Upper lobe of right lung (tissue), 1 donor: Measurements from ENCODE around the gene RCAN1. TPM values are rescaled to one million over a fixed set of nuclear protein-coding genes. Genes with fewer than 3 reads are reported as not detected.
A peak's percentile ranks its signal among the peaks of the same experiment; 100 is the strongest.

ENCODE experiments used
- ATAC-seq: fragments of 200-7000 bp; cut with Tn5 transposase; one replicate; pipeline ENCODE4 v1.9.1; 2020; ENCODE audit warnings: mild to moderate bottlenecking, moderate library complexity
- DNase-seq: peaks from one replicate; pipeline ENCODE4 v3.0.0-alpha.2; 2020
- H3K27ac ChIP-seq: fragments of 200-600 bp; one replicate; pipeline ENCODE4 v1.8.0; 2022
- H3K27me3 ChIP-seq: fragments of 200-600 bp; one replicate; pipeline ENCODE4 v1.8.0; 2022; ENCODE audit warnings: mild to moderate bottlenecking
- H3K36me3 ChIP-seq: fragments of 200-600 bp; one replicate; pipeline ENCODE4 v1.8.0; 2022
- H3K4me1 ChIP-seq: fragments of 200-600 bp; one replicate; pipeline ENCODE4 v1.8.0; 2022
- H3K4me3 ChIP-seq: fragments of 200-600 bp; one replicate; pipeline ENCODE4 v1.8.0; 2022; ENCODE audit warnings: mild to moderate bottlenecking
- H3K9me3 ChIP-seq: fragments of 200-600 bp; one replicate; pipeline ENCODE4 v1.8.0; 2022
- CTCF ChIP-seq: fragments of 200-600 bp; IDR thresholded peaks from one replicate; pipeline ENCODE4 v1.8.0; 2022; ENCODE audit warnings: antibody characterized with exemption
- intact Hi-C: fragments of 100-400 bp; cut with DNase I; formaldehyde crosslinking; loops from one replicate; pipeline ENCODE4 v1.11.0; 2022
- total RNA-seq: library from RNA; stranded (reverse); fragmentation: NEBNext Ultra II Directional; extraction: Animal tissue kit (Norgen Biotek cat#: 25700); gene quantifications from one replicate; pipeline ENCODE4 v1.2.1, GENCODE V29; 2021
- donor health status: DM: no; HTN: yes; CAD: no; lungs with severe emphysema.

Gene RCAN1
- total RNA-seq, 1 donor from 2014 or later = 26.9 TPM

- Histone ChIP-seq H3K9me3 (no peaks in the 10 kb centered on the region), H3K27me3 (no peaks in the 10 kb centered on the region), H3K36me3 (no peaks in the 10 kb centered on the region), H3K4me1 (no peaks in the 10 kb centered on the region), H3K27ac (no peak overlapping the region), H3K4me3 (no peak overlapping the region)
- DNase-seq (no peak), ATAC-seq (no peak)
- TF ChIP-seq CTCF = no peak
- intact Hi-C loops = no loop called here
Observed at GRCh38 chr21:34537838-34538237, 77.1 kb downstream of the RCAN1 start.

- DNase-seq (no peak), ATAC-seq (no peak)
- H3K27me3 ChIP-seq = no peaks in the 10 kb centered on the region
- no peaks in the 10 kb centered on the region for H3K36me3 ChIP-seq
- no peaks in the 10 kb centered on the region for H3K9me3 ChIP-seq
- no peak overlapping the region for H3K4me3 ChIP-seq
- intact Hi-C loops = no loop called here
- TF ChIP-seq CTCF = no peak
- H3K27ac ChIP-seq = no peak overlapping the region
- no peaks in the 10 kb centered on the region for H3K4me1 ChIP-seq
Observed at GRCh38 chr21:34536820-34537219, 78.1 kb downstream of the RCAN1 start.

GRCh38 chr21:34536311-34536710, 78.6 kb downstream of the RCAN1 start:
- intact Hi-C loops = no loop called here
- no peak overlapping the region for H3K4me3 ChIP-seq
- no peak overlapping the region for H3K27ac ChIP-seq
- no peaks in the 10 kb centered on the region for H3K27me3 ChIP-seq
- no peaks in the 10 kb centered on the region for H3K9me3 ChIP-seq
- no peaks in the 10 kb centered on the region for H3K36me3 ChIP-seq
- no peak for DNase-seq
- no peaks in the 10 kb centered on the region for H3K4me1 ChIP-seq
- no peak for TF ChIP-seq CTCF
- no peak for ATAC-seq

- H3K9me3 ChIP-seq = no peaks in the 10 kb centered on the region
- H3K36me3 ChIP-seq = no peaks in the 10 kb centered on the region
- intact Hi-C loops = no loop called here
- no peak overlapping the region for H3K27ac ChIP-seq
- no peaks in the 10 kb centered on the region for H3K27me3 ChIP-seq
- TF ChIP-seq CTCF = no peak
- H3K4me1 ChIP-seq = no peaks in the 10 kb centered on the region
- DNase-seq = no peak
- no peak for ATAC-seq
- H3K4me3 ChIP-seq = no peak overlapping the region
Observed at GRCh38 chr21:34535886-34536285, 79.0 kb downstream of the RCAN1 start.

GRCh38 chr21:34534522-34534921, 80.4 kb downstream of the RCAN1 start:
- H3K9me3 ChIP-seq = no peaks in the 10 kb centered on the region
- TF ChIP-seq CTCF = no peak
- no peak for DNase-seq
- intact Hi-C loops = no loop called here
- H3K4me3 ChIP-seq = no peak overlapping the region
- no peaks in the 10 kb centered on the region for H3K4me1 ChIP-seq
- no peaks in the 10 kb centered on the region for H3K36me3 ChIP-seq
- no peak overlapping the region for H3K27ac ChIP-seq
- no peaks in the 10 kb centered on the region for H3K27me3 ChIP-seq
- peak; percentile 89 for ATAC-seq

- no peaks in the 10 kb centered on the region for H3K27me3 ChIP-seq
- ATAC-seq (no peak), DNase-seq (no peak)
- H3K36me3 ChIP-seq = no peaks in the 10 kb centered on the region
- intact Hi-C loops = no loop called here
- H3K4me3 ChIP-seq = no peak overlapping the region
- no peak overlapping the region for H3K27ac ChIP-seq
- TF ChIP-seq CTCF = no peak
- no peaks in the 10 kb centered on the region for H3K9me3 ChIP-seq
- no peaks in the 10 kb centered on the region for H3K4me1 ChIP-seq
Observed at GRCh38 chr21:34533938-34534337, 81.0 kb downstream of the RCAN1 start.
